ENCODE results near the gene CSRNP3. TPM values are rescaled to one million over a fixed set of nuclear protein-coding genes. Genes with fewer than 3 reads are reported as not detected.
A peak's percentile ranks its signal among the peaks of the same experiment; 100 is the strongest.

The CSRNP3 gene
- total and polyA plus RNA-seq, 5 donors from 2014 or later = not detected

DNA sequence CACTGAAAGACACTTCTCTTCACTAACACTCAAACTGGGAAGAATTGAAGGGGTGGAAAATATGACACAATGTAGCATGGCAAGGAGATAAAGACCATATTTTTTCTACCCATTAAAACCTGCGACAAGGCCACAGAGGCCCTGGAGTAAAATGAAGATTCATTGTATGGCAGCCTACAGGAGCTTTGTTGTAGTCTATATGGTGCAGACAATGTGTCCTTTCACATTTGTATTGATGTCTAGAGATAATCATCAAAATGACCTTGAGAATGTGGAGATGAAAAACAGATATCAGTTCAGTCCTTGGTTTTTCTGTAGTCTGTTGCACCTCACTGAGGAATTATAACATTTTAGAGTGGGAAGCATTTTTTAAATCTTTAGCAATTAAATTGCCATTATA lies 80.1 kb downstream of the CSRNP3 start:
- no peak overlapping the region for H3K27ac Mint-ChIP-seq
- Histone ChIP-seq H3K27ac (ENCODE audit: insufficient read depth, low read length, poor library complexity, severe bottlenecking) (no peak overlapping the region), H3K9me3 (ENCODE audit: control insufficient read depth in 2 of 2, low read length in 2 of 2) (no peaks in the 10 kb centered on the region), H3K4me1 (ENCODE audit: control insufficient read depth, insufficient read depth, low read length, poor library complexity, severe bottlenecking) (no peaks in the 10 kb centered on the region), H3K36me3 (ENCODE audit: control insufficient read depth, insufficient read depth, low read length) (no peaks in the 10 kb centered on the region), H3K27me3 (ENCODE audit: control insufficient read depth, insufficient read depth, low read length) (no peaks in the 10 kb centered on the region), H3K4me3 (ENCODE audit: low read depth, low read length) (no peak overlapping the region)
- H3K9me3 Mint-ChIP-seq = no peaks in the 10 kb centered on the region
- H3K4me1 Mint-ChIP-seq = no peaks in the 10 kb centered on the region
- ATAC-seq (ENCODE audit: low read depth in 2 of 2) = no peak
- H3K36me3 Mint-ChIP-seq = no peaks in the 10 kb centered on the region
- no peak for DNase-seq
- H3K27me3 Mint-ChIP-seq = no peaks in the 10 kb centered on the region
- H3K4me3 Mint-ChIP-seq = no peak overlapping the region

DNA sequence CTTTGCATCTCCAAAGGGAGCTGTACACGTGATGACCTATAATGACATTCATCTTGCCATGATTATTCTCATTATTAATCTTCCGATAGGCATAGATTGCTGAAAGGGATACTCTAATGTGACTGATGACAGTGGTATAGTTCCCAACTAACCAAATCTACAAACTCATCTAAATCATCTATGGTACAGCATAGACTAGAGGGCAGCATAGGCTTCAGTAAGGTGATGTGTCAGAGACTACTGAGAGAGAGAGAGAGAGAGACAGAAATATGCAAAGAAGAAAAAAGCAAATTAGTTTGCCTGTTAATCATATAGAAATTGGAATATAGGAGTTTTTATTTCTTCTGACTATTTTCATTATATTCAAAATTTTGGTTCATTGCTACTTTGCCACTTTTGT lies 89.3 kb downstream of the CSRNP3 start:
- no peaks in the 10 kb centered on the region for H3K27me3 Mint-ChIP-seq
- H3K4me3 Mint-ChIP-seq = no peak overlapping the region
- no peaks in the 10 kb centered on the region for H3K4me1 ChIP-seq (ENCODE audit: control insufficient read depth, insufficient read depth, low read length, poor library complexity, severe bottlenecking)
- H3K4me3 ChIP-seq (ENCODE audit: low read depth, low read length) = no peak overlapping the region
- H3K4me1 Mint-ChIP-seq = peaks cover 0 to 2% (median 0%) of the 10 kb centered on the region in 4 donors
- no peaks in the 10 kb centered on the region for H3K36me3 ChIP-seq (ENCODE audit: control insufficient read depth, insufficient read depth, low read length)
- DNase-seq (no peak), ATAC-seq (ENCODE audit: low read depth in 2 of 2) (no peak)
- H3K9me3 Mint-ChIP-seq = no peaks in the 10 kb centered on the region
- no peaks in the 10 kb centered on the region for H3K36me3 Mint-ChIP-seq
- H3K27me3 ChIP-seq (ENCODE audit: control insufficient read depth, insufficient read depth, low read length) = peaks cover 2% of the 10 kb centered on the region
- H3K27ac Mint-ChIP-seq = no peak overlapping the region
- H3K9me3 ChIP-seq (ENCODE audit: control insufficient read depth in 2 of 2, low read length in 2 of 2) = no peaks in the 10 kb centered on the region
- no peak overlapping the region for H3K27ac ChIP-seq (ENCODE audit: insufficient read depth, low read length, poor library complexity, severe bottlenecking)

DNA sequence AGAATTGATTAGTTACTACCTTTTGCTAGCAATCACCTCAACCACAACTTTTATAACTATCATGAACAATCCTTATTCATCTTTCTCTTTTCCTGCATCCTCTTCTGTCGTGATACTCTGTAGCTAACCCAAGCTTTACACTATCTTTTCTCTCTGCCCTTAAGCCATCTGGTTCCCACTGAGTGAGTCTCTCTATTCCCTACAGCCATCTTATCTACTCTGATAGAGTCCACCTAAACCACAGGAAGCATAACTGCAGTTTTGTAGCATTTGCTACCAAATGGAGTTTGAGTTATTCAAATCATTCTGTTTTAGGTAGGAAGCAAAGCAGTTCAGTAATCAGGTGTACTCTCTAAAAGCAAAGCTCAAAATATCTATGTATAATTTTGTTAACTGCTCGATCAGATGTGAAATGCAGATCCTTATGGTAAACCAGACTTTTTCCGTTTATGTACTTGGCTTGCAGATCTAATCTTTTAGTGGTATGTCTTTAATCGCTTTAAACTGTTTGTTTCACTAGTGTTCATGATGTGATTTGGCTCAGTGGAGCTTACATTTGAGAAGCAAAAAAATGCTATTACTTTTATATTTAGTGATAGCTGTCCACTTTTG lies 91.0 kb downstream of the CSRNP3 start:
- no peaks in the 10 kb centered on the region for H3K36me3 Mint-ChIP-seq
- DNase-seq (no peak), ATAC-seq (ENCODE audit: low read depth in 2 of 2) (no peak)
- Histone ChIP-seq H3K27ac (ENCODE audit: insufficient read depth, low read length, poor library complexity, severe bottlenecking) (no peak overlapping the region), H3K4me3 (ENCODE audit: low read depth, low read length) (no peak overlapping the region), H3K4me1 (ENCODE audit: control insufficient read depth, insufficient read depth, low read length, poor library complexity, severe bottlenecking) (no peaks in the 10 kb centered on the region), H3K27me3 (ENCODE audit: control insufficient read depth, insufficient read depth, low read length) (peaks cover 2% of the 10 kb centered on the region), H3K9me3 (ENCODE audit: control insufficient read depth in 2 of 2, low read length in 2 of 2) (no peaks in the 10 kb centered on the region), H3K36me3 (ENCODE audit: control insufficient read depth, insufficient read depth, low read length) (no peaks in the 10 kb centered on the region)
- H3K27ac Mint-ChIP-seq = no peak overlapping the region
- no peak overlapping the region for H3K4me3 Mint-ChIP-seq
- no peaks in the 10 kb centered on the region for H3K27me3 Mint-ChIP-seq
- H3K4me1 Mint-ChIP-seq = peaks cover 0 to 2% (median 0%) of the 10 kb centered on the region in 4 donors
- H3K9me3 Mint-ChIP-seq = no peaks in the 10 kb centered on the region

DNA sequence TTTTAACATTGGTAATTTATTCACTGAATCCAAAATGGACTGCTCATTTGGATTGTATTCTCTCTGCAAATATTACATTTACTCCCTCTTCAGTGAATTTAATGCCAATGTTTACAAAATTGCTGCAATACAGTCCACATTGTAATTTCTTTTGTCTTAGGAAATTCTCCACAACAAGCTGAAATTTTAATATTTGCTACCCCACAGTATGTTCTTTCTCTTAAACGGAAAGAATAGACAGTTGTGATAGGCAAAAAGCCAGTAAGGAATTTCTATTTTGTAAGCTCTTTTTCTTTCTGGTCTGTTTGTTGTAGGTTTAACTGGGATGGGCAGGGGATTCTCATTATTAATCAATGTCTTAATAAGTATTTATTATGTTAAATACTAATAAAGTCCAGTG lies 92.0 kb downstream of the CSRNP3 start:
- Mint-ChIP-seq H3K27me3 (no peaks in the 10 kb centered on the region), H3K27ac (no peak overlapping the region), H3K36me3 (no peaks in the 10 kb centered on the region), H3K4me1 (peaks cover 0 to 2% (median 0%) of the 10 kb centered on the region in 4 donors), H3K9me3 (no peaks in the 10 kb centered on the region), H3K4me3 (no peak overlapping the region)
- Histone ChIP-seq H3K4me1 (ENCODE audit: control insufficient read depth, insufficient read depth, low read length, poor library complexity, severe bottlenecking) (no peaks in the 10 kb centered on the region), H3K9me3 (ENCODE audit: control insufficient read depth in 2 of 2, low read length in 2 of 2) (no peaks in the 10 kb centered on the region), H3K36me3 (ENCODE audit: control insufficient read depth, insufficient read depth, low read length) (no peaks in the 10 kb centered on the region), H3K27ac (ENCODE audit: insufficient read depth, low read length, poor library complexity, severe bottlenecking) (no peak overlapping the region), H3K4me3 (ENCODE audit: low read depth, low read length) (no peak overlapping the region), H3K27me3 (ENCODE audit: control insufficient read depth, insufficient read depth, low read length) (peaks cover 2% of the 10 kb centered on the region)
- ATAC-seq (ENCODE audit: low read depth in 2 of 2) (no peak), DNase-seq (no peak)

DNA sequence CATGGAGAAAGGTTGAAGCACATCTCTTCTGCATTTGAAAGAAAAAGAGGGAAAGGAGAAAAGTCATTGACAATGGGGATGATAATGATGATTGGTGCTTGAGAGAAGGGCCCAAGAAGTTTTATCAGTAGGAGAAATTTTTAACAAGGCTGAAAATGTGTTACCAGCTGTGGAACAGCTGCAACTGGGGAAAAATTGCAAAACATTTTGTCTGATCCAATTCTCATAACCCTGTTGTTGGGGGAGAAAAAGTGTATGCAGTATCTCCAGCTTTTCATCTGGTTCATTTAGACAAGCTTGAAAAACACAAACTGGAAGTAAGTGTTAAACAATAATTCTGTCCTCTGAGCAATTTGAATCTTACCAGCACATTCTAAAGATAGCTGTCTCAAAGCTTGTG lies 92.7 kb downstream of the CSRNP3 start:
- H3K27ac Mint-ChIP-seq = no peak overlapping the region
- no peaks in the 10 kb centered on the region for H3K27me3 Mint-ChIP-seq
- ATAC-seq (ENCODE audit: low read depth in 2 of 2) = no peak

DNA sequence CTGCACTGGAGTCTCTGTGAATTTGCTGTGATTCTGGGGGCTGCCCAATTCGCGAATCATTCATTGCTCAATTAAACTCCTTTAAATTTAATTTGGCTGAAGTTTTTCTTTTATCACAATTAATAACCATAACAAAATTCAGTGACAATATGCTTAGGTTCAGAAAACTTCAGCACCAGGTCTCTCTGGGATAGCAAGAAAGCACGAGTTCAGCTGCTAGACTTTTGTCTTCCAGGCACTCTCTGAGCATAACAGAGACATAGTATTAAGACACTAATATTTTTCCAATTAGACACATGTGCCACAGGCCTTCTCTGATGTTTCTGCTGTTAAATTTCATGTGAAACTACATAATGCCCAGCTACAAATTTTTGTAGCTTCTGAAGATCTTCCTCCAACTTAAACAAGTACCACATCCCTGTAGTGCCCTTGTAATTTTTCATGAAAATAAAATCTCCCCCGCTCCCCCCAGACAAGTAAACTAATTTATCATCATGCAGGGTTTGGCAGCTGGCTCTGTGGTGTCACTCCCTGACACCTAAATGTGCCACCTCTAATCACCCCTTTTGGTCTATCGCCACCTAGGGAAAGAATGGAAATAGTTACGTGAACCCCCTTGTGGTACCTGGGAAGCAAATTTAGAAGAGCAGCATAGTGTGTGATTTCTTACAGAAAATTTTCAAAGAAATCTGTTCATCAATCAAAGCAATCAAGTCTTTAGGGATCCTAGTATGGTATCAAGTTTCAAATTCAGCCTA lies 94.1 kb downstream of the CSRNP3 start:
- Mint-ChIP-seq H3K36me3 (no peaks in the 10 kb centered on the region), H3K4me3 (no peak overlapping the region), H3K9me3 (peaks cover 0 to 2% (median 0%) of the 10 kb centered on the region in 7 donors), H3K4me1 (peaks cover 0 to 2% (median 0%) of the 10 kb centered on the region in 4 donors), H3K27ac (no peak overlapping the region), H3K27me3 (no peaks in the 10 kb centered on the region)
- ATAC-seq (ENCODE audit: low read depth in 2 of 2) (no peak), DNase-seq (peak in 1 of 3 donors; percentile 2)
- Histone ChIP-seq H3K36me3 (ENCODE audit: control insufficient read depth, insufficient read depth, low read length) (no peaks in the 10 kb centered on the region), H3K9me3 (ENCODE audit: control insufficient read depth in 2 of 2, low read length in 2 of 2) (no peaks in the 10 kb centered on the region), H3K4me3 (ENCODE audit: low read depth, low read length) (no peak overlapping the region), H3K27ac (ENCODE audit: insufficient read depth, low read length, poor library complexity, severe bottlenecking) (no peak overlapping the region), H3K27me3 (ENCODE audit: control insufficient read depth, insufficient read depth, low read length) (peaks cover 2% of the 10 kb centered on the region), H3K4me1 (ENCODE audit: control insufficient read depth, insufficient read depth, low read length, poor library complexity, severe bottlenecking) (no peaks in the 10 kb centered on the region)

More for the DNA sequence above, 92.7 kb downstream of the CSRNP3 start:
- no peaks in the 10 kb centered on the region for H3K36me3 ChIP-seq (ENCODE audit: control insufficient read depth, insufficient read depth, low read length)
- H3K9me3 ChIP-seq (ENCODE audit: control insufficient read depth in 2 of 2, low read length in 2 of 2) = no peaks in the 10 kb centered on the region
- Mint-ChIP-seq H3K4me1 (peaks cover 0 to 2% (median 0%) of the 10 kb centered on the region in 4 donors), H3K4me3 (no peak overlapping the region), H3K36me3 (no peaks in the 10 kb centered on the region), H3K9me3 (peaks cover 0 to 2% (median 0%) of the 10 kb centered on the region in 7 donors)
- no peak for DNase-seq
- H3K4me1 ChIP-seq (ENCODE audit: control insufficient read depth, insufficient read depth, low read length, poor library complexity, severe bottlenecking) = no peaks in the 10 kb centered on the region
- no peak overlapping the region for H3K4me3 ChIP-seq (ENCODE audit: low read depth, low read length)
- H3K27ac ChIP-seq (ENCODE audit: insufficient read depth, low read length, poor library complexity, severe bottlenecking) = no peak overlapping the region
- H3K27me3 ChIP-seq (ENCODE audit: control insufficient read depth, insufficient read depth, low read length) = peaks cover 2% of the 10 kb centered on the region

DNA sequence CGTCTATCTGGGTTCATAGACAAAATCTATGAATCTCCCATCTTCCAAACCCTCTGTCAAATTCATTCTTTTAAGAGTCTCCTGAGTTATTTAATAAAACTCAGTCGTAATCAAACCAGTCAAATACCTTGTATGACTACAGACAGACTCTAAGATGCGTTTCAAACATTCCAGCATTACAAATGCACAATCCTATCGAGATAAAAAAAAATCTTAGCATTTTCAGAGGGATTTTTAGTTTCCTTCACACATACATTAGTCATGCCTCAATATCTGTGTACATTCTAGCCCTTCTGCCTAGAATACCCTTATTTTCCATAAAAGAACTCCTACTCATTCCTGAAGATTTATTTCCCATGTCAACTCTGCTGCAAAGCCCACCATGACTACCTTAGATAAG lies 96.5 kb downstream of the CSRNP3 start:
- Histone ChIP-seq H3K36me3 (ENCODE audit: control insufficient read depth, insufficient read depth, low read length) (no peaks in the 10 kb centered on the region), H3K27ac (ENCODE audit: insufficient read depth, low read length, poor library complexity, severe bottlenecking) (no peak overlapping the region), H3K4me1 (ENCODE audit: control insufficient read depth, insufficient read depth, low read length, poor library complexity, severe bottlenecking) (no peaks in the 10 kb centered on the region), H3K27me3 (ENCODE audit: control insufficient read depth, insufficient read depth, low read length) (no peaks in the 10 kb centered on the region), H3K4me3 (ENCODE audit: low read depth, low read length) (no peak overlapping the region), H3K9me3 (ENCODE audit: control insufficient read depth in 2 of 2, low read length in 2 of 2) (no peaks in the 10 kb centered on the region)
- no peak for ATAC-seq (ENCODE audit: low read depth in 2 of 2)
- Mint-ChIP-seq H3K27ac (no peak overlapping the region), H3K9me3 (peaks cover 0 to 2% (median 0%) of the 10 kb centered on the region in 7 donors), H3K27me3 (no peaks in the 10 kb centered on the region), H3K36me3 (no peaks in the 10 kb centered on the region), H3K4me1 (no peaks in the 10 kb centered on the region), H3K4me3 (no peak overlapping the region)
- DNase-seq = no peak

DNA sequence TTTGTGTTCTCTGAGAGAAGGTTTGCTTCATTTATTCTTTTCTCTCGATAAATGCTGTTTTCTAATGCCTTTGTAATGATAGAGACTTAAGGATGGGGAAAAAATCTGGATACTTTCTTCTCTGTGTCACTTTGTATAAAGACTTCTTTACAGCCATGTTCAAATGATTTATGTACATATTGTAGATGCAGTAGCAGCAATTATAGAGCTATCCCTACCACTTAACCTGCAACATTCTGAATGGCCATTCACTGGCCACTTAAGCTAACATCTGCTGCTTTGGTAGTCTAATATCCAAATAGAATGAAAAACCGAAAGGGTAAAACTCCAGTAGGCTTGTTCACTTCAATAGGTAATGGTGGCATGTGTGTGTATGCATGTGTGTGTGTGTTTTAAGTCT lies 97.8 kb downstream of the CSRNP3 start:
- Mint-ChIP-seq H3K4me1 (no peaks in the 10 kb centered on the region), H3K9me3 (peaks cover 0 to 2% (median 0%) of the 10 kb centered on the region in 7 donors), H3K27me3 (no peaks in the 10 kb centered on the region), H3K4me3 (no peak overlapping the region), H3K27ac (no peak overlapping the region), H3K36me3 (no peaks in the 10 kb centered on the region)
- Histone ChIP-seq H3K27ac (ENCODE audit: insufficient read depth, low read length, poor library complexity, severe bottlenecking) (no peak overlapping the region), H3K9me3 (ENCODE audit: control insufficient read depth in 2 of 2, low read length in 2 of 2) (no peaks in the 10 kb centered on the region), H3K4me3 (ENCODE audit: low read depth, low read length) (no peak overlapping the region), H3K4me1 (ENCODE audit: control insufficient read depth, insufficient read depth, low read length, poor library complexity, severe bottlenecking) (no peaks in the 10 kb centered on the region), H3K27me3 (ENCODE audit: control insufficient read depth, insufficient read depth, low read length) (no peaks in the 10 kb centered on the region), H3K36me3 (ENCODE audit: control insufficient read depth, insufficient read depth, low read length) (no peaks in the 10 kb centered on the region)
- DNase-seq (no peak), ATAC-seq (ENCODE audit: low read depth in 2 of 2) (no peak)

Measured in CD4-positive, CD25-positive, alpha-beta regulatory T cell (primary cell).